SU-DHL-6 (cell line): ENCODE data around the gene PTPRCAP.

Experiments used
- H2AFZ ChIP-seq: fragments of 200-600 bp; sonication (generic); 2 replicates; pipeline ENCODE4 v1.6.1; 2014; ENCODE audit warnings: low read depth, mild to moderate bottlenecking, moderate library complexity, mixed read lengths, antibody characterized with exemption, low read length; ENCODE audit not compliant: severe bottlenecking
- H3F3A ChIP-seq: fragments of 200-600 bp; shearing (Covaris generic); 2 replicates; pipeline ENCODE4 v1.6.0; 2016; ENCODE audit warnings: antibody characterized with exemption, mild to moderate bottlenecking; ENCODE audit not compliant: insufficient read depth
- H3K27ac ChIP-seq: fragments of 200-600 bp; sonication (generic); 2 replicates; pipeline ENCODE4 v1.5.1; 2016; ENCODE audit warnings: low read depth, mild to moderate bottlenecking, low read length, moderate library complexity, mixed read lengths
- H3K27me3 ChIP-seq: fragments of 200-600 bp; sonication (generic), shearing (Covaris generic); 2 replicates; pipeline ENCODE4 v1.6.0; 2014; ENCODE audit warnings: mild to moderate bottlenecking, low read length
- H3K36me3 ChIP-seq: fragments of 200-600 bp; sonication (generic); 2 replicates; pipeline ENCODE4 v1.6.1; 2014; ENCODE audit warnings: mild to moderate bottlenecking, low read length, mixed read lengths
- H3K4me2 ChIP-seq: fragments of 300-600, 200-600 bp; shearing (Covaris generic), sonication (generic); 2 replicates; pipeline ENCODE4 v1.6.0; 2014; ENCODE audit warnings: low read length, low read depth, mild to moderate bottlenecking; ENCODE audit not compliant: poor library complexity, severe bottlenecking
- H3K4me3 ChIP-seq: fragments of 200-600 bp; sonication (generic); 2 replicates; pipeline ENCODE4 v1.5.1; 2014; ENCODE audit warnings: antibody characterized with exemption, low read length, mild to moderate bottlenecking, mixed read lengths; ENCODE audit not compliant: insufficient read depth, poor library complexity, severe bottlenecking
- H3K79me2 ChIP-seq: fragments of 200-600 bp; sonication (generic); 2 replicates; pipeline ENCODE4 v1.6.1; 2014; ENCODE audit warnings: mild to moderate bottlenecking, low read length, moderate library complexity; ENCODE audit not compliant: insufficient read depth
- H3K9ac ChIP-seq: fragments of 200-600 bp; sonication (generic); 2 replicates; pipeline ENCODE4 v1.7.0; 2014; ENCODE audit warnings: mild to moderate bottlenecking, low read length
- H3K9me2 ChIP-seq: fragments of 200-600 bp; sonication (generic); replicated peaks from 2 replicates; pipeline ENCODE4 v1.6.1; 2014; ENCODE audit warnings: low read length; ENCODE audit not compliant: insufficient read depth
- H3K9me3 ChIP-seq: fragments of 200-600 bp; sonication (generic); 2 replicates; pipeline ENCODE4 v1.6.1; 2014; ENCODE audit warnings: low read length, mixed read lengths; ENCODE audit not compliant: insufficient read depth
- H4K20me1 ChIP-seq: fragments of 200-600 bp; sonication (generic); 2 replicates; pipeline ENCODE4 v1.6.1; 2014; ENCODE audit warnings: low read depth, mild to moderate bottlenecking, antibody characterized with exemption, low read length, moderate library complexity, mixed read lengths
- CTCF ChIP-seq: fragments of 200-600 bp; sonication (generic); IDR thresholded peaks from one replicate; pipeline ENCODE4 v1.5.1; 2017; ENCODE audit warnings: antibody characterized with exemption, mild to moderate bottlenecking, low read length, moderate library complexity; ENCODE audit not compliant: insufficient read depth, poor library complexity, severe bottlenecking
- EZH2phosphoT487 ChIP-seq: fragments of 200-600 bp; sonication (generic), shearing (Covaris generic); conservative IDR thresholded peaks from 2 replicates; pipeline ENCODE4 v1.6.1; 2018; ENCODE audit warnings: mild to moderate bottlenecking, antibody characterized with exemption, low read length, moderate library complexity, mixed read lengths

PTPRCAP gene

GRCh38 chr11:67438158-67438902, 848 bp upstream of the PTPRCAP start:
- Histone ChIP-seq H3K4me2 (peak overlapping the region; percentile 99), H3K79me2 (peaks cover 24% of the 10 kb centered on the region; the same call in 1 of the 2 replicates), H3F3A (peaks cover 90% of the 10 kb centered on the region), H3K27me3 (no peaks in the 10 kb centered on the region), H4K20me1 (no peaks in the 10 kb centered on the region), H2AFZ (no peak overlapping the region), H3K9me3 (no peaks in the 10 kb centered on the region), H3K9me2 (no peaks in the 10 kb centered on the region), H3K4me3 (peak overlapping the region; percentile 96), H3K27ac (peak overlapping the region; percentile 100), H3K9ac (peak overlapping the region; percentile 100), H3K36me3 (no peaks in the 10 kb centered on the region)
- TF ChIP-seq EZH2phosphoT487: no peak
- no peak for TF ChIP-seq CTCF

GRCh38 chr11:67437809-67438157, 301 bp upstream of the PTPRCAP start:
- H3K4me2 ChIP-seq: peak overlapping the region; percentile 99
- TF ChIP-seq CTCF (no peak), EZH2phosphoT487 (no peak)
- no peaks in the 10 kb centered on the region for H3K27me3 ChIP-seq
- peak overlapping the region; percentile 100 for H3K27ac ChIP-seq
- no peak overlapping the region for H2AFZ ChIP-seq
- no peaks in the 10 kb centered on the region for H3K36me3 ChIP-seq
- H3K9me3 ChIP-seq: no peaks in the 10 kb centered on the region
- H3K79me2 ChIP-seq: peaks cover 24% of the 10 kb centered on the region; the same call in 1 of the 2 replicates
- peaks cover 88% of the 10 kb centered on the region for H3F3A ChIP-seq
- H3K9ac ChIP-seq: peak overlapping the region; percentile 100
- H3K9me2 ChIP-seq: no peaks in the 10 kb centered on the region
- H4K20me1 ChIP-seq: no peaks in the 10 kb centered on the region
- peak overlapping the region; percentile 96 for H3K4me3 ChIP-seq

GRCh38 chr11:67436459-67437081, 912 bp downstream of the PTPRCAP start:
- H3K36me3 ChIP-seq: no peaks in the 10 kb centered on the region
- no peaks in the 10 kb centered on the region for H4K20me1 ChIP-seq
- peak overlapping the region; percentile 96 for H3K4me3 ChIP-seq

More at GRCh38 chr11:67436459-67437081, 912 bp downstream of the PTPRCAP start:
- Histone ChIP-seq H3K9me2 (no peaks in the 10 kb centered on the region), H3F3A (peaks cover 76% of the 10 kb centered on the region), H3K27me3 (no peaks in the 10 kb centered on the region), H2AFZ (no peak overlapping the region), H3K79me2 (peaks cover 24% of the 10 kb centered on the region; the same call in 1 of the 2 replicates), H3K9me3 (no peaks in the 10 kb centered on the region), H3K9ac (peak overlapping the region; percentile 100), H3K4me2 (peak overlapping the region; percentile 99), H3K27ac (peak overlapping the region; percentile 100)
- TF ChIP-seq CTCF (no peak), EZH2phosphoT487 (no peak)
